ENCODE data around the gene RPH3AL.
"Not testable (repeated sequence)": the region's sequence is repeated elsewhere in the genome, so short reads cannot be mapped to it uniquely, and the experiment has no call there.

The RPH3AL gene

GRCh38 chr17:172401-172800 lies 180.2 kb downstream of the RPH3AL start:
- DNase-seq: no peak

GRCh38 chr17:171871-172270 lies 180.7 kb downstream of the RPH3AL start:
- DNase-seq: no peak

- no peak for DNase-seq
These were observed 182.4 kb downstream of the RPH3AL start for GRCh38 chr17:170130-170670.

- DNase-seq: not testable (repeated sequence)
These were observed 184.0 kb downstream of the RPH3AL start for GRCh38 chr17:168614-169013.

GRCh38 chr17:165939-166338 lies 186.7 kb downstream of the RPH3AL start:
- no peak for DNase-seq

GRCh38 chr17:164303-165235 lies 188.0 kb downstream of the RPH3AL start:
- DNase-seq: peak; percentile 32

- no peak for DNase-seq
These were observed 189.0 kb downstream of the RPH3AL start for GRCh38 chr17:163514-164098.

GRCh38 chr17:162689-163088 lies 189.9 kb downstream of the RPH3AL start:
- DNase-seq: no peak

Measured in fibroblast of skin of abdomen (primary cell).